Glomerular endothelial cell (primary cell): ENCODE results near the gene NKD1. TPM values are rescaled to one million over a fixed set of nuclear protein-coding genes. Genes with fewer than 3 reads are reported as not detected.
"Not testable (repeated sequence)": the region's sequence is repeated elsewhere in the genome, so short reads cannot be mapped to it uniquely, and the experiment has no call there.

Experiments
- DNase-seq: peaks from one replicate; pipeline ENCODE4 v3.0.0-alpha.2; 2011; ENCODE audit warnings: low read depth, low spot score; ENCODE audit errors: extremely low read depth
- total RNA-seq: library from RNA; depleted of rRNA; stranded (reverse); fragments of >200 nt; gene quantifications from 2 replicates; pipeline ENCODE4 v1.2.3, GENCODE V29; 2015

Gene NKD1
- total RNA-seq, 1 donor from 2014 or later: under 0.01 TPM

DNA sequence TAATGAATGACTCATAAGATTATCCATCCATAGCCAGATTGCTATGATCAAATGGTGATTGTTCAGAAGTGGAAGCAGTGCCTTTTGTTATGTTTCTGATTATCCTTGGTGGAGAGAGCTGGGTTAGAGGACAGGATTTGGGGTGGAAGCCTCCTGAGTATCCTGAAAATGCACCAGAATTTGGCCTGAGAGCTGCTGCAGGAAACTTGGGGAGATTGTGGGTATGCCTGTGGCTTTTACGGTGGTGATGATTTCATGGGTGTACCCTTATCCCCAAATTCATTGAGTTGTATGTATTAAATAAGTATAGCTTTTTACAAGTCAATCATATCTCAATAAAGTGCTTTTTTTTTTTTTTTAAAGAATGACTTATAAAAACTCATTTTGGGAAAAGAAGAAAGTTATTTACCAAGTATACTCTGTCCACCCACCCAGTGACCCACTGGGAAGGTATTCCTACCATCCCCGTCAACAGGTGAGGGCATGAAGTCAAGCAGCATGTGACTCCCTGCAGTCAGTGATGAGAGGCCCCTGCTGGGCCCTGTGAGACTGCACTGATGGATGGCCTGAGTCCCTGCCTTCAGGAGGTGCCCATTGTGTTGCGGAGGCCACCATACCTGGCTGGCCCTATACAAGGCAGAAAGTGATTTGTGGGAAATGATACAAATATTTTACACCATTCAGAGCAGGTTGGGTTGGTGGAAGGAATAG is 28.4 kb downstream of the NKD1 start:
- no peak for DNase-seq

DNA sequence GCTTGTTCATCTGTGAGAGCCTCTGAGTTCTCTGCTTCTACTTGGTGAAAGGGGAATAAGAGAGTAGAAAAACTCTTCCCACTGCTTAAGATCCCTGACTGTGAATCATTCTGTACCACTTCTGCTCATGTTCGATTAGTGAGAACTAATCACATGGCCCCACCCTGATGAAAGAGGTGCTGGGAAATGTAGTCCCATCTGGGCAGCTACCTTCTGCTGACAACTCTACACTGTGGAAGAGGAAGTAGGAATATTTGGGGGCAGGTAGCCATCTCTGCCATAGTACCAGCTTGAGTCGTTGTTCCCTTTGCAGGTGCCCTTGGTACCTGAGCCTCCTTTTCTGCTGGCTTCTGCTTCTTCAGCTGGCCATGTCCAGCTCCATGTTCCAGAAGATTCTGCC is 29.9 kb downstream of the NKD1 start:
- DNase-seq: no peak

DNA sequence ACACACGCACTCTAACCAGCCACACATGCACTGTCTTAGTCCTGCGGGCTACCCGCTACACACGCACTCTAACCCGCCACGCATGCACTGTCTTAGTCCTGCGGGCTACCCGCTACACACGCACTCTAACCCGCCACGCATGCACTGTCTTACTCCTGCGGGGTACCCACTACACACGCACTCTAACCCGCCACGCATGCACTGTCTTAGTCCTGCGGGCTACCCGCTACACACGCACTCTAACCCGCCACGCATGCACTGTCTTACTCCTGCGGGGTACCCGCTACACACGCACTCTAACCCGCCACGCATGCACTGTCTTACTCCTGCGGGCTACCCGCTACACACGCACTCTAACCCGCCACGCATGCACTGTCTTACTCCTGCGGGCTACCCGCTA is 31.2 kb downstream of the NKD1 start:
- DNase-seq: not testable (repeated sequence)

DNA sequence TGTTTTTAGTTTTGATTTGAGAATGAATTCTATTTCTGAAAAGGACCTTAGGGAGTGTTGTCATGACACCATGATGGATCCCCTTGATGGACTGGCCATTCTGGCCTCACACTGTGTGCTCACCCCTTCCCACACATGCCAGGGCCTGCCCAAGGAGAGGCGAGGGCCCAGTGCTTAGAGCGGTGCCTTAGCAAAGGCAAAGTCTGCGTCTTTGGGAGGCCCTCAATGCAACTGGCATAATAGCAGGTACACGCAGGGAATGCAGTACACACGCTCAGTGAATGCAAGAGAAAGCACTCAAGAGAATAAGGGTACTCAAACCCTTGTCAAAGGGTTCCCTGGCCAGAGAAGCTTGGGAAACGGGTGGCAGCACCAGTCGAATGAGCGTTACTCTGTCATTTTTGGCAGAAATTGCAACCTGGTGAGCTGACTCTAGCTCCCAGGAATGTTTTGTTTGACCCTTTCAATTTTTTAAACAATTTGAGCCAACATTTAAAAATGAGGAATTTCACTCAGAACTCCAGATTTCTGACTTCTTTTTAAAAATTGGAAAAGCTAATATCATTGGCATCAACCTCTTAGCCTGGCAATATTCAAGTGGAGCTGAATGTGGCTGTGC is 32.1 kb downstream of the NKD1 start:
- DNase-seq: no peak

DNA sequence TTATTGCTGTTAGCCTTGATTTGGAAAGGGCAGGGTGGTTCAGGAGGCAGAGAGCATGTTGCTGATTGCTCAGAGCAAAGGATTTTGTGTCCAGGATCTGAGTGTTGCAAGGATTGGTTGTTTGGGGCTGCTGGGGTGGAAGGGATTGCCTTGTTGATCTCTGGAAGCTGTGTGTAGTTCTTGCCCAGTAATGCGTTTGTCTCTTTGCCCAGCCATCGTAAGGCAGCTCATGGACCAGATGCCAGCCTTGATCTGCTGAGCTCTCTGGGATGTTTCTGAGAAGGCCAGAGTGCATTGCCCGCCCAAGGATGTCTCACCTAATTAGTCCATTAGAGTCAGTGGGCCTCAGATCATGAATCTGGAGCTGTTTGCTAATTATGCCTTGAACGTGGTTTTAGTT is 33.6 kb downstream of the NKD1 start:
- no peak for DNase-seq

DNA sequence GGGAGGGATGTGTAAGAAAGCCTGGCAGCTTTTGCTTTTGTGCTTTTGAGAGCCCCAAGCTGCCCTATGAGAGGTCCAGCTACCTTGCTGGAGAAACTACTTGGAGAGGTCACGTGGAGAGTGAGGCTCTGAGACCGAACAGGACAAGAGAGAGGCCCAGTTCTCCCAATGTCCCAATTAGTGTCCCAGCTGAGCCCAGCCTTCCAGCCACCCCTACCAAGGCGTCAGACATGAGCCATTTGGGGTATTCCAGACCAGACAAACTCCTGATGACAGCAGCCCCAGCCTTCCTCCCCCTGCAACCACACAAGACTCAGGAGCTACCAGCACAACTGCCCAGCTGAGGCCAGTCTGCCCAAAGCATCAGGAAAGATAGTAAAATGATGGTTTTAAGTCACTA is 35.0 kb downstream of the NKD1 start:
- DNase-seq: no peak

DNA sequence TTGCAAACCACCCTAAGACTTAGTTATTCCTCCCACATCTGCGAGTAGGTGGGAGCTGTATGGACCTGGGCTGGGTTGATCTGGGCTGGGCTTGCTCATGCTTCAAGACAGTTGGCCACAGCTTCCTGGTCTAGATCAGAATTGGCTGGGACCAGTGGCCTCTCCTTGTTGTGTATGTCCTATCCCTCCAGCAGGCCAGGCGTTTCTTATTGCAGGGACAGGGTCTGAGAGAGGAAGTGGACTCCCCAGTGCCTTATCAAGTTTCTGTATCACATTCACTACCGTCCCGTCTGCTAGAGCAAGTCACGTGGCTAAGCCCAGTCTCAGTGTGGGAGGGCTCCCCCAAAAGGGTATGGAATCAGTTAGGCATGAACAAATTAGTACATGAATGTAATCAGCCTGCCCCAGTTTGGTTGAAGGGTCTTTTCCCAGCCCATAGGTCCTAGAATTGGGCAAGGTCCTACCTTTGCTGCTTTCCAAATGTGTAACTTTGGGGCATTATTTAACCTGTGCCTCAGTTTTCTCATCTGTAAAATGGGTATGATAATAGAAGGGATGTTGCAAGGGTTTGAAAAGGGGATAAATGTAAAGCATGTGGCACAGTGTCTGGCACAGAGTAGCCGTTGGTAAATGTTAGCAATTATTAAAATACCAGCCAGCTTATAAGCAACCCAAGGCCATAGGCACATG is 36.0 kb downstream of the NKD1 start:
- DNase-seq: no peak

DNA sequence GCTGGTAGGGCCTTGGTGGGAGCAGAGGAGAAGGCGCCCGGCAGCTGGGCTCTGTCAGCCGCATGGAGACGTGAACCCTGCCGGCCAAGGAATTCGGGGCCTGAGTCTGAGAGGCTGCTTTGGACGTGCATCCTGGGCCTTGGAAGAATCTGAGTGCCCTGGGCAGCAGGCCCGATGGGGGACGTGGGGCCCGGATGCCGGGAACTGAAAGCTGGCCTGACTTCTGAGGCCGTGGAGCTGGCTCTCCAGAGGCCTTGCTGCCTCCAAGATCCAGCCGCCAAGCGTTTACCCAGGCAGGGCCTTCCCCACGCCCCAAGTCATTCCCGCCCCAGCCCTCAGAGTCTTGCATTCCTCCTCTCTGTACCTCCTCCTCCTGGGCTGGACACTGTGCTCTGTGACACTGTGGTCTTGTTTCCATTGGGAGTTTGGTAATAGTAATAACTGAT is 37.2 kb downstream of the NKD1 start:
- DNase-seq: no peak

DNA sequence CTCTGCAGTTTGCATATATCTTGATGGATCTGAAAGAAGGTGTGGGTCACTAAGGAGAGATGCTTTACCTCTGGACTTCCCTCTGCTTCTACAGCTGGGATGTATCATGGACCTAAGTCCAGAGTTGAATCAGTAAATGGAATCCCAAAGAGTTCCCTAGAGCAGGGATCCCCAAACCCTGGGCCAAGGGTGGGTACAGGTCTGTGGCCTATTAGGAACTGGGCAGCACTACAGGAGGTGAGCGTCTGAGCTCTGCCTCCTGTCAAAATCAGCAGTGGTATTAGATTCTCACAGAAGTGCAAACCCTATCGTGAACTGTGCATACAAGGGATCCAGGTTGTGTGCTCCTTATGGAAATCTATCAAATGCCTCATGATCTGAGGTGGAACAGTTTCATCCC is 39.3 kb downstream of the NKD1 start:
- no peak for DNase-seq

DNA sequence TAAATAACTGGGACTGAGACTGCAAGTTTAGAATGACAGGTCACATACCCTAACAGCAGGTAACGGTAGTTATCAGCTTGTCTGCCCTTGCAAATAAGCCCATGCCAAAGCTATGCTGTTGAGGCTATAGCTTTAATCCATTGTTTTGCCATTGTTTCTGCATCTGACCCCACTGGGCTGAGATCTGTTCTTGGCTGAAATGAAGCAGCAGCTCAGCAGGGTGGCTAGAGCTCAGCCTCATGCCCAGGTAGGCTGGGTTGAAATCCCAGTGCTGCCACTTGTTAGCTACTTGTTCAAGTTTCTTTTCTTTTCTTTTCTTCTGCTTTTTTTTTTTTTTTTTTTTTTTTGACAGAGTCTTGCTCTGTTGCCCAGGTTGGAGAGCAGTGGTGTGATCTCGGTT is 40.1 kb downstream of the NKD1 start:
- no peak for DNase-seq

DNA sequence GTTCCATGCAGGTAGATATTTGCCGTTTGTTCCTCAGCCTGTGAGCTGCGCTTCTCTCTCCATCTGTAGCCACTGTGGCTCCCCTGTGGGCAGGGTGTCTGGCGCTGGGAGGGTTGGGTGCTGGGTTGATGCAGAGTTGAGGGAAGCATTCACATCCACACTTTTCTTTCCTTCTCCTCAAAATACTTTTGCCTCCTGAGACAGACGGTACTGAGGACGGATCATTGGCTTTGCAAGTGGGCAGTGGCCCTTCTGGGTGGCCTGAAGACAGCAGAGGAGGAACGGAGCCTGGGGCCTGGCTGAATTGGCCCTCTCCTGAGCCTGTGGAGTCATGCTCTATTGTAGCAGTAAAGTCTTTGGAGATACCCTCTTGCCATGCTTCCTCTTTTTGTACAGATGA is 43.0 kb downstream of the NKD1 start:
- DNase-seq: no peak

DNA sequence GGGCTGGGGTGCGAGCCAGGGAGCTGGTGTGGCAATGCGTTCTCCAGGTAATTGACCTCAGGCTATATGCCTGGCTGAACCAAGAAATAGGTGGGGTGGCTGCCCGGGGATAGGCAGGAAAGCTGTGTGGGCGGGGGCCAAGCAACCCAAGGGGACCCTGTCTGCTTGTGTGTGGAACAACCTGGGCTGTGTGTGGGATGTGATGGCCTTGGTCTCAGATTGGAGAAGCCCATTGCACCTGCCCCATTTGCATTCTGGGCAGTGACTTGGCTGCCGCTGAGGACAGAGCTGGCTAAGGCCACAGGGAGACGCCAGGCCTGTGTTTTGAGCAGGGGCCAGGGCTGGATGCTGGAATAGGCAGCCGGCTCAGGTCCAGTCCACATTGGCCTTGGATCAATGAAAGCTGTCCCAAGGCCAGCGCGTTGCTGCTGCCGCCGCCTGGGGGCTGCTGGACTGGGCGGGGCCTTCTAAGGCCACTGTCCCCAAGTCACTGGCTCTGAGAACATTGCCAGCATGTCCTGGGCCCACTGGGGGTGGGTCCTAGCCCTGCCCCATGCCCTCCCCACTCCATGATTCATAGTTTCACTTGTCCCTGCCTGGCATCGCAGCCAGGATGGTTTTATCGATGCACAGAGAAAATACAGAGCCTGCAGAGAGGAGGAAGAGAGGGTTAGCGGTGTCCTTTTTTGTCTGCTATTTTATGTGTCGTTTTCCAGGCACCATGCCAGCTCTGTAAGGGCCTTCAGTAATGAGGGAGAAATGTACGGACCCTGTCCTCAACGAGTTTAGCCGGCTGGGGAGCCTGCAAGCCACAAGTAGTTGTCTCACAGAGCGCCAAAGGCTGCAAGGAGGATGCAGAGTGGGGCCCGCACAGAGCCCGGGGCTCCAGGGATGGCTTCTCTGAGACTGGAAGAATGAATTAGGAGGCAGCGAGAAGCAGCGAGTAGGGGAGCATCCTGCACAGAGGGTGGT is 43.9 kb downstream of the NKD1 start:
- no peak for DNase-seq

DNA sequence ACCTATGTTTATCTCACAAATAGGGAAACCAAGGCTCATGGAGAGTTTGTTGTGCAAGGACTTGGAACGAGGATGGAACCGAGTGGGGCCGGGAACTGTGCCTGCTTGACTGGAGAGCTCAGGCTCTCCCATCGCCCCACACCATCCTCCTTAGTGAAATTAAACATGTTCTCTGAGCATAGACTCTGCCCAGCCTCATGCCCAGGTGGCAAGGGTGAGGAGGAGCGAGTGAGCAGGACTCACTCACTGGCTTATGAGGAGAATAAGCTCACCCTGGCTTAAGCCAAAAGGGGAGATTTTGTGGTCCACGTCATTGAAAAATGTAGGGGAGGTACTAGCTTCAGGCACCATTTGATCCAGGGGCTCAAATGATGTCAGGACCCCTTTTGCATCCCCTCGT is 44.8 kb downstream of the NKD1 start:
- DNase-seq: no peak

DNA sequence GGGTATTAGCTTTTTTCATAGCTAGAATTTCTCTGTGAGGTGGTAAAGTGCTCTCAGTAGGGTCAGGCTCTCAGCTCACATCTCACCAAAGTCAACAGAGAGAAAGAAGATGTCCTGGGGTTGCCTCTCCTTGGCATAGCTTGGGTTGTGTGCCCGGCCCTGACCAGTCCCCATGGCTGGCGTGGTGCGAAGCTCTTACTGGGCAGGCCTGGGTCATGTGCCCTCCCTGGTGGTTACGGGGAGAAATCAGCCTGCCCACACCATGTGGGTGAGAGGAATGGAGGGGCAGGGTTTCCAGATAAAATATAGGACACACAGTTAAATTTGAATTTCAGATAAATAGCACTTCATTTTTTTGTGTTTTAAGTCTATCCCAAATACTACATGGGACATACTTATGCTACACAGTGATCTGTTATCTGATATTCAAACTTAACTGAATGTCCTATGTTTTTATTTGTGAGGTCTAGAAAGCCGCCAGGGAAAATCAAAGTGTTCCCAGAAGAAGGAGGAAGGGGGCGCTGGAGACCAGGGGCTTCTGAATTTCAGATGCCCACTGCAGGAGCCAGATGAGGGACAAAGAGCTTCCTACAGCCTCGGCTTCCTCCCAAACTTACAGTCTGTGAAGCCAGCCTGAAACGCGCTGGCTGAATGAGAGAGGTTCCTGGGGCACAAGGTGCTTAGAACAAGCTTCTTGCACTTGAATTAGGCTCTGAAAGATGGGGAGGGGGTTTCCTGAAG is 45.4 kb downstream of the NKD1 start:
- no peak for DNase-seq

DNA sequence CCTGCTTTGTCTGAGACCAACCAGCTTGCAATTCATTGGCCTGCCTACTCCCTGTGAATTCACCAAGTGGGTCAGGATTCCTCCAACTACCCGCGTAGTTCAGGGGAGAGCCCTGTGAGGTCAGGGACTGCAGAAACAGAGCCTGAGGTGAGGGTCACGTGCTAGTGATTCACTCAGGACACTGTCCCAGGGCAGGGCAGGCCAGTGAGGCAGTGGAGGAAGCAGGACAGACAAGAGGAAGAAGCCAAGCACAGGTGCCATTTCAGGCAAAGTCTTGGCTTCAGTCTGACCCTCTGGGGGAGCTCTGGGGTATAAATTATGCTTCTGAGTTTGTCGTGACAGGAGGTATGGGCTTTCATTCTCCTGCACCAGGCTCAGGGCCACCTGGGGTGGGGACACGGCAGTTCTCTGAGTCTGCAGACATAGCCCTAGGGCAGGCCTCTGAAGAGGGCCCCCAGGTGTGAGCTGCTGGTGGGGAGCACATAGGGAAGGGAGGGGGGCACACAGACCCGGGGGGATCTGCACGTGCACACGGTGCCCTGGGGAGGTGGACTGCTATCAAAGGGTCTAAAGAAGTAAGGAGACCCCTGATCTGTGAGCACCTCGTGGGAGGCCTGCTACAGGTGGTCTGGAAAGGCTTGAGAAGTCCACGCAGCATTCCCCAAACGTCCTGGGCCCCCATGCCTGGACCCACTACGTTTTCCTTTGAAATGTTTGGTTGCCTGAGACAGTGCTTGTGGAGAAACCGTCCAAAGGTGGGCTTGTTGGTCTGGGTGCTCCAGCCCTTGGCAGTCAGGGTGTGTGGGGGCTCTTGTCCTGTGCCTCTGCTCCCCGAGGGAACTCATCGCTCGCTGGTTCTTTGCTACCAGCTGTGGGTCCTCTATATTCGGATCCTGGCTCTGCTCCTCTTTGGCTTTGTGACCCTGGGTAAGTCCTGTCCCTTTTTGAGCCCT is 46.4 kb downstream of the NKD1 start:
- DNase-seq: no peak

DNA sequence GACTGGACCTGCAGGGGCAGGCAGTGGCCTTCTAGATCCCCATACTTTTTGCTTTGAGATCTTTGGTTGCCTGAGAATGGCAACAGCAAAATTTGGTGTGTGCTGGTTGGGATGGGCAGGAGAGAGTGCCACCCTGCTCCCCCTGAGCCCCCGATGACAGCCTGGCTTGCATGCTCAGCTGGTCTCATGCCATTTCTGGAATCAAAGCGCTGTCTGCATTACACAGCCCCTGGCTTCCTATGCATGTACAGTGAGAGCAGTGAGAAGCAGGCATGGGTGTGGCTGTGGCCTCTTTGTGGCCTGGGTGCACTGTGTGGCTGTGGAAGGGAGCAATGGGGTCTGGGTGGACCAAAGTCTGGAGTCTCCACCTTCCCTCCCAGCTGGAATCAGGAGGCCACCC is 47.7 kb downstream of the NKD1 start:
- DNase-seq: no peak

DNA sequence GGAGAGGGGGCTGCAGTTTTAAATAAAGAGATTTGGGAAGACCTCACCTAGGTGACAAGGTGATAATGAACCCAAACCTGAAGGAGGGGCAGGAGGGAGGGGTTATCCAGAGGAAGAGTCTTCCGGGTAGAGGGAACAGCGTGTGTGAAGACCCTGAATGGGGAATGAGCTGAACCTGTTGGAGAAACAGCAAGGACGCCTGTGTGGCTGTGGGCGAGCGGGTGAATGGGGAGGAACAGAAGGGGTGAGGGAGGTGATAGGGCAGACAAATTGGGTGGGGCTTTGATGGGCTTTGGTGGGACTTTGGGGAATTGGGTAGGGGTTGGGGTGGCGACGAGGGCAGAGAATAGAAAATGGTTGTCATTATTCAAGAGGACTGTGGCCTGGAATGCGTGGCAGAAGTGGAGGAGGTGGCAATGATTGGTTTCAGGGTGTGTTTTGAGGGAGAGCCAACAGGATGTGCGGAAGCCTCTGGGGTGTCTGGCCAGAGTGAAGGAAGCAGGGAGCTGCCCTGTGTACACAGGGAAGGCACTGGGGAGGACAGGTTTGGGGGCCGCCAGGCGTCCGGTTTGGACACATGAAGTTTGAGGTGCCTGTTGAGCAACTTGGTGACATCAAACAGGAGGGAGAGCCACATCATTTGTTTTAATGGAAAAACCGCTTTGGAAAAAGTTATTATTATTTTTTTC is 48.7 kb downstream of the NKD1 start:
- no peak for DNase-seq

DNA sequence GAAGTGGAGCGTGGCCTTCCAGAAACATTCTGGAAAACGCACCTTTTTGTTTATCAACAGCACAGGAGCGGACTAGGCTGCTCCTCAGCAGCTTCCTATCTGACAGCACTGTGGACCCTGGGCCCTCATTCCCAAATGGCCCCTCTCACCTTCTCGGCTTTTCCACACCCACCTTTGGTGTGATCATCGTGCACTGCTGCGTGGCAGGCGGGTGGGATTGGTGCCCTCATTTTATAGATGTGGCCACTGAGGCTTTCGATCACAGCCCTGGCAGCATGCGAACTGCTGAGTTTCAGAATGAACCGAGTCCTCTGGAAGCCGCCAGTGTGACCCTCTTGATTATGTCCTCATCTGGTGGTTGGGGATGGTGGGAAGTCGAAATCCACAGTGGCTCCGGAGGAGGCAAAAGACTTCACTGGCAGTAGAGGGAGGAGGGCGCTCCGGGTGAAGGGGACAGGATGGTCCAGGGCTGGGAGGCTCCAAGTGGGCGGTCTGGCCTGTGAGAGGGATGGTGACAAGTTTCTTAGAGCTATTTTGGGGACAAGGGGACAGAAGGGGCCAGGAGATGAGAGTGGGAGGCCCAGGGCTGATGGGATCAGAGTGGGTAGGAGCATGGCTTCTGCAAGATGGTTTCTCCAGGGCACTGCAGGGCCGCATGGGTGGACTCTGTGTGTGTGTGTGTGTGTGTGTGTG is 49.5 kb downstream of the NKD1 start:
- DNase-seq: no peak
